ENCODE measurements around the gene BCAS3.

DNA sequence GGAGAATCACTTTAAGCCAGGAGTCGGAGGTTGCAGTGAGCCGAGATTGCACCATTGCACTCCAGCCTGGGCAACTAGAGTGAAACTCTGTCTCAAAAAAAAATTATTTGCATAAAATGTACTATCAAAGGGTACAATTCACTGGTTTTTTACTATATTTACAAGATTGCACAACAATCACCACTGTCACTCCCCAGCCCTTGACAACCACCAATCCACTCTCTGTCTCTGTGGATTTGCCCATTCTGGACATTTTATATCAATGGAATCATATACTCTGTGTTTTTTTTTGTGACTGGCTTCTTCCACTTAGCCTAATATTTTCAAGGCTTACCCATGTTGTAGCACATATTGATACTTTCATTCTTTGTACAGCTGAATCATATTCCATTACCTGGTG is 740.8 kb downstream of the BCAS3 start:
- TF ChIP-seq EZH2 (IDR thresholded peaks at IDR 0.05; ENCODE audit: borderline replicate concordance, insufficient read depth, low read depth, low read length, poor library complexity, severe bottlenecking) (no peak), CTCF (IDR thresholded peaks at IDR 0.05) (no peak)
